Osteoblast (primary cell): ENCODE measurements around the gene MYH3. TPM values are rescaled to one million over a fixed set of nuclear protein-coding genes. Genes with fewer than 3 reads are reported as not detected.
A peak's percentile ranks its signal among the peaks of the same experiment; 100 is the strongest.

ENCODE experiments used
- DNase-seq: peaks from one replicate; pipeline ENCODE4 v3.0.0; 2011; ENCODE audit warnings: low spot score, mixed read lengths; ENCODE audit not compliant: insufficient read length; ENCODE audit errors: missing footprints
- H2AFZ ChIP-seq: 2 replicates; pipeline ENCODE4 v1.6.0; 2011; ENCODE audit warnings: mild to moderate bottlenecking, low read length
- H3K27ac ChIP-seq: 2 replicates; pipeline ENCODE4 v1.5.1; 2011; ENCODE audit warnings: mild to moderate bottlenecking, low read depth, low read length, moderate library complexity
- H3K27me3 ChIP-seq: 2 replicates; pipeline ENCODE4 v1.6.0; 2012; ENCODE audit warnings: mild to moderate bottlenecking, control low read depth, inconsistent platforms, low read length, moderate library complexity; ENCODE audit not compliant: insufficient read depth
- H3K36me3 ChIP-seq: 2 replicates; pipeline ENCODE4 v1.5.1; 2011; ENCODE audit warnings: mild to moderate bottlenecking, low read length, control low read depth, moderate library complexity; ENCODE audit not compliant: insufficient read depth
- H3K4me1 ChIP-seq: 2 replicates; pipeline ENCODE4 v1.5.1; 2011; ENCODE audit warnings: mild to moderate bottlenecking, low read length, control low read depth, moderate library complexity; ENCODE audit not compliant: insufficient read depth
- H3K4me2 ChIP-seq: 2 replicates; pipeline ENCODE4 v1.6.0; 2011; ENCODE audit warnings: mild to moderate bottlenecking, low read length; ENCODE audit not compliant: insufficient read depth
- H3K4me3 ChIP-seq: fragments of 200-600 bp; sonication (generic); 3 replicates; pipeline ENCODE4 v1.5.1; 2012; ENCODE audit warnings: mild to moderate bottlenecking, low read length, inconsistent platforms; ENCODE audit not compliant: insufficient read depth
- H3K79me2 ChIP-seq: 2 replicates; pipeline ENCODE4 v1.6.0; 2012; ENCODE audit warnings: mild to moderate bottlenecking, low read length, control low read depth, inconsistent platforms; ENCODE audit not compliant: insufficient read depth
- H3K9me3 ChIP-seq: 2 replicates; pipeline ENCODE4 v1.5.1; 2011; ENCODE audit warnings: low read depth, low read length, control low read depth
- H4K20me1 ChIP-seq: 2 replicates; pipeline ENCODE4 v1.6.0; 2012; ENCODE audit warnings: mild to moderate bottlenecking, low read length, control low read depth; ENCODE audit not compliant: insufficient read depth
- total RNA-seq: library from RNA; depleted of rRNA; stranded (reverse); fragments of >200 nt; gene quantifications from 2 replicates; pipeline ENCODE4 v1.2.3, GENCODE V29; 2012
- TF ChIP-seq, protein P1 (sequence below): IDR thresholded peaks from 2 replicates; pipeline ENCODE4 v1.5.1; 2011; ENCODE audit warnings: mild to moderate bottlenecking, low read depth, low read length, moderate library complexity; ENCODE audit errors: extremely low read depth

MYH3 gene
- total RNA-seq, 1 donor: 1.8 TPM

GRCh38 chr17:10646392-10646990 is 10.6 kb downstream of the MYH3 start:
- Histone ChIP-seq H3K27ac (no peak overlapping the region), H3K4me3 (no peak overlapping the region), H2AFZ (peak overlapping the region; percentile 78), H3K4me2 (peak overlapping the region; percentile 34), H3K4me1 (no peaks in the 10 kb centered on the region), H3K27me3 (no peaks in the 10 kb centered on the region), H3K79me2 (no peaks in the 10 kb centered on the region), H3K9me3 (no peaks in the 10 kb centered on the region), H4K20me1 (no peaks in the 10 kb centered on the region), H3K36me3 (peaks cover 3% of the 10 kb centered on the region)
- TF ChIP-seq, protein P1, sequence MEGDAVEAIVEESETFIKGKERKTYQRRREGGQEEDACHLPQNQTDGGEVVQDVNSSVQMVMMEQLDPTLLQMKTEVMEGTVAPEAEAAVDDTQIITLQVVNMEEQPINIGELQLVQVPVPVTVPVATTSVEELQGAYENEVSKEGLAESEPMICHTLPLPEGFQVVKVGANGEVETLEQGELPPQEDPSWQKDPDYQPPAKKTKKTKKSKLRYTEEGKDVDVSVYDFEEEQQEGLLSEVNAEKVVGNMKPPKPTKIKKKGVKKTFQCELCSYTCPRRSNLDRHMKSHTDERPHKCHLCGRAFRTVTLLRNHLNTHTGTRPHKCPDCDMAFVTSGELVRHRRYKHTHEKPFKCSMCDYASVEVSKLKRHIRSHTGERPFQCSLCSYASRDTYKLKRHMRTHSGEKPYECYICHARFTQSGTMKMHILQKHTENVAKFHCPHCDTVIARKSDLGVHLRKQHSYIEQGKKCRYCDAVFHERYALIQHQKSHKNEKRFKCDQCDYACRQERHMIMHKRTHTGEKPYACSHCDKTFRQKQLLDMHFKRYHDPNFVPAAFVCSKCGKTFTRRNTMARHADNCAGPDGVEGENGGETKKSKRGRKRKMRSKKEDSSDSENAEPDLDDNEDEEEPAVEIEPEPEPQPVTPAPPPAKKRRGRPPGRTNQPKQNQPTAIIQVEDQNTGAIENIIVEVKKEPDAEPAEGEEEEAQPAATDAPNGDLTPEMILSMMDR: peak; percentile 88
- DNase-seq: peak; percentile 84

GRCh38 chr17:10640475-10640874 is 16.6 kb downstream of the MYH3 start:
- H2AFZ ChIP-seq: no peak overlapping the region
- TF ChIP-seq, protein P1: no peak
- H3K9me3 ChIP-seq: no peaks in the 10 kb centered on the region
- no peaks in the 10 kb centered on the region for H3K27me3 ChIP-seq
- H3K79me2 ChIP-seq: no peaks in the 10 kb centered on the region
- H3K36me3 ChIP-seq: no peaks in the 10 kb centered on the region
- H3K4me1 ChIP-seq: no peaks in the 10 kb centered on the region
- no peak overlapping the region for H3K27ac ChIP-seq
- no peak for DNase-seq
- no peaks in the 10 kb centered on the region for H4K20me1 ChIP-seq
- H3K4me3 ChIP-seq: no peak overlapping the region
- H3K4me2 ChIP-seq: no peak overlapping the region

DNA sequence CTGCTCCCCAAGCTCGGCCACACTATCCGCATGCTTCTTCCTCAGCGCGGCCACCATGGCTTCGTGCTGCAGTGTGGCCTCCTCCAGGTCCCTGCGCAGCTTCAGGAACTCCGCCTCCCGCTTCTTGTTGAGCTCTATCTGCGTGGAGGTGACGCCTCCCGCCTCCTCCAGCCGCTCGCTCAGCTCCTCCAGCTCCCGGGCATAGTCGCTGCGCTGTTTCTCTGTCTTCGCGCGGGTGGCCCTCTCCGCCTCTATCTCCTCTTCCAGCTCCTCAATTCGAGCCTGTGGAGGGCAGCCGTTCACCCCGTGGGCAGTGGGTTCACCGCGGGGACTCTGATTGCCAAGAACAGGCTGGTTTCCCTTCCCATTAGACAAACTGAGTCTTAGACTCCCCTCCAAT is 19.0 kb downstream of the MYH3 start:
- H3K4me2 ChIP-seq: no peak overlapping the region
- no peaks in the 10 kb centered on the region for H3K4me1 ChIP-seq
- H3K27ac ChIP-seq: no peak overlapping the region
- H3K4me3 ChIP-seq: no peak overlapping the region
- no peaks in the 10 kb centered on the region for H4K20me1 ChIP-seq
- no peak for DNase-seq
- no peaks in the 10 kb centered on the region for H3K79me2 ChIP-seq
- TF ChIP-seq, protein P1: no peak
- H2AFZ ChIP-seq: no peak overlapping the region
- no peaks in the 10 kb centered on the region for H3K27me3 ChIP-seq
- no peaks in the 10 kb centered on the region for H3K9me3 ChIP-seq
- no peaks in the 10 kb centered on the region for H3K36me3 ChIP-seq

- Histone ChIP-seq H3K4me2 (no peak overlapping the region), H4K20me1 (no peaks in the 10 kb centered on the region), H3K27ac (no peak overlapping the region), H3K4me1 (no peaks in the 10 kb centered on the region), H3K36me3 (no peaks in the 10 kb centered on the region), H2AFZ (no peak overlapping the region), H3K27me3 (no peaks in the 10 kb centered on the region), H3K79me2 (no peaks in the 10 kb centered on the region), H3K9me3 (no peaks in the 10 kb centered on the region), H3K4me3 (no peak overlapping the region)
- DNase-seq: no peak
- TF ChIP-seq, protein P1: no peak
These were observed 21.8 kb downstream of the MYH3 start for GRCh38 chr17:10635290-10635689.
